IPS-15b (cell line): ENCODE measurements around the gene SMIM1.
A peak's percentile ranks its signal among the peaks of the same experiment; 100 is the strongest.
"Not testable (repeated sequence)": the region's sequence is repeated elsewhere in the genome, so short reads cannot be mapped to it uniquely, and the experiment has no call there.

ENCODE experiments used
- H3K27me3 ChIP-seq: one replicate; pipeline ENCODE4 v1.6.1; 2013; ENCODE audit warnings: low read length; ENCODE audit not compliant: control insufficient read depth, insufficient read depth
- H3K36me3 ChIP-seq: one replicate; pipeline ENCODE4 v1.6.1; 2013; ENCODE audit warnings: low read length; ENCODE audit not compliant: control insufficient read depth, insufficient read depth
- H3K4me1 ChIP-seq: one replicate; pipeline ENCODE4 v1.6.1; 2013; ENCODE audit warnings: mild to moderate bottlenecking, low read length; ENCODE audit not compliant: control insufficient read depth, insufficient read depth
- H3K4me3 ChIP-seq: one replicate; pipeline ENCODE4 v1.5.1; 2013; ENCODE audit warnings: low read depth, low read length
- H3K9ac ChIP-seq: one replicate; pipeline ENCODE4 v1.6.1; 2013; ENCODE audit warnings: low read depth, mild to moderate bottlenecking, low read length
- H3K9me3 ChIP-seq: one replicate; pipeline ENCODE4 v1.6.1; 2013; ENCODE audit warnings: mild to moderate bottlenecking, low read length; ENCODE audit not compliant: control insufficient read depth, insufficient read depth

The SMIM1 gene, protein sequence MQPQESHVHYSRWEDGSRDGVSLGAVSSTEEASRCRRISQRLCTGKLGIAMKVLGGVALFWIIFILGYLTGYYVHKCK

DNA sequence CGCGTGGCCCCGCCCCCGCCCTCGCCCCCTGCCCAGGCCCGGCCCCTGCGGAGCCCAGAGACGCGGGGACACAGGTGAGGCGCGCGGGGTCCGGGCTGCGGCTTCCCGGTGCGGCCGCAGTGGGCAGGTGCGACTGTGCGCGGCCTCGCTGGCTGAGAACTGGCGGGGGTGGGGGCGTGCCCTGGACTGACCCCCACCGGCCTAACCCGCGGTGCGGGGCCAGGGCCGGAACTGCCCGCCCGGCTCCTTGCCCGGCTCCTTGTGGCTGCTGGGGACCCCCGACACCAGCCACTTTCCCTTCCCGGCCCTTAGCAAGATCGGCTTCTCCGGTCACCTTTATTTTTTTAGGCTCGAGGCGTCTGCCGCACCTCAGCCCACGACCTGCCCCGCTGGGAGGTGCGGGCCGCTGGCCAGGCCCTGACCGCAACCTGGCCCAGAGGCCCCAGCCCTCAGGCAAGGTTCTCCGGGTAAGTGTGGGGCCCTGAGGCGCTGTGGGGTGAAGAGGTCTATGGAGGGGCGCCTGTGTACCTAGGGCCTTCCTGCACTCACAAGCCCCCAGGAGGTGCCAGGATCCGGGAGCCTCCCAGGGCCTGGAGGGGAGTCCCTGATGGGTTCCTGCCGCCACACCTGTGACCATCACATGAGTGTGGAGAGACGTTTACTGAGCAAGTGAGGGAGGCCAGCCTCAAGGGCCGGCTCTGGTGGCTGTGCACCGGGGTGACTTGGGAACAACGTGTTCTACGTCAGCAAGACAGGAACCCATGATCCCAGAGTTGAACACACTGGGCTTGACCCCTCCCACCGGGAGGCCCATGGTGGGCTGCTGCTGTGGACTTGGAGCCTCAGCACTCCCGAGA is at the start of gene SMIM1:
SMIM1 (plus strand) TSS at position 35 of the 857 bp plus-strand sequence. CDS start 2,625 bp downstream, outside the sequence.
- Histone ChIP-seq H3K9me3 (no peaks in the 10 kb centered on the region), H3K9ac (peak within 1 kb of the TSS; percentile 65), H3K27me3 (peaks cover 3% of the 10 kb centered on the region), H3K36me3 (peaks cover 2% of the 10 kb centered on the region), H3K4me1 (peaks cover 5% of the 10 kb centered on the region), H3K4me3 (peak within 1 kb of the TSS; percentile 63)

DNA sequence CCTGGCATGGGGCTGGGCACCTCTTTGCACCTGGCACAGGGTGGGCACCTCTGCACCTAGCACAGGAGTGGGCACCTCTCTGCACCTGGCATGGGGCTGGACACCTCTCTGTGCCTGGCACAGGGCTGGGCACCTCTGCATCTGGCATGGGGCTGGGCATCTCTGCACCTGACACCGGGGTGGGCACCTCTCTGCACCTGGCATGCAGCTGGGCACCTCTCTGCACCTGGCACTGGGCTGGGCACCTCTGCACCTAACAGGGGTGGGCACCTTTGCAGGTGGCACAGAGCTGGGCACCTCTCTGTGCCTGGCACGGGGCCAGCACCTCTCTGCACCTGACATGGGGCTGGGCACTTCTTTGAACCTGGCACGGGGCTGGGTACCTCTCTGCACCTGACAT is 49.7 kb upstream of the SMIM1 start:
- H3K4me1 ChIP-seq = no peaks in the 10 kb centered on the region
- H3K9me3 ChIP-seq = no peaks in the 10 kb centered on the region
- H3K4me3 ChIP-seq = no peak overlapping the region
- H3K36me3 ChIP-seq = no peaks in the 10 kb centered on the region
- H3K9ac ChIP-seq = no peak overlapping the region
- H3K27me3 ChIP-seq = no peaks in the 10 kb centered on the region

DNA sequence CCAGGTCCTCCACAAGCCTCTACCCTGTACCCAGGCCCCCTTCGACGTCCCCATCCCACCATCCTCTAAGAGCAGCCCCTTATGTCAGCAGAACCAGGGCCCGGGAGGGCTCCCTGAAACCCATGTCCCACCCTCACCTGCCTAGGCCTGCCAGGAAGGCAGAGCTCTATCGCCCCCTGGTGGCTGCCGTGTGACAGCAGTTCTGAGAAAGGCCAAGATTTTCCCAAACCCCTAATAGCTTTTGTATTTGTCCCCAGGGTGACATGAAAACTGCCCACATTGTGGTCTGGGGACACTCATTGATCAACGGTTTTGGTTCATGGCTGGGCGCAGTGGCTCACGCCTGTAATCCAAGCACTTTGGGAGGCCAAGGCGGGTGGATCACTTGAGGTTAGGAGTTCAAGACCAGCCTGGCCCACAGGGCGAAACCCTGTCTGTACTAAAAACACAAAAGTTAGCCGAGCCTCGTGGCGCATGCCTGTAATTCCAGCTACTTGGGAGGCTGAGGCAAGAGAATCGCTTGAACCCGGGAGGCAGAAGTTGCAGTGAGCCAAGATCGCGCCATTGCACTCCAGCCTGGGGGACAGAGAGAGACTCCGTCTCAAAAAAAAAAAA is 48.0 kb upstream of the SMIM1 start:
- not testable (repeated sequence) for H3K27me3 ChIP-seq, H3K9ac ChIP-seq, H3K4me1 ChIP-seq, H3K4me3 ChIP-seq, H3K36me3 ChIP-seq, H3K9me3 ChIP-seq

DNA sequence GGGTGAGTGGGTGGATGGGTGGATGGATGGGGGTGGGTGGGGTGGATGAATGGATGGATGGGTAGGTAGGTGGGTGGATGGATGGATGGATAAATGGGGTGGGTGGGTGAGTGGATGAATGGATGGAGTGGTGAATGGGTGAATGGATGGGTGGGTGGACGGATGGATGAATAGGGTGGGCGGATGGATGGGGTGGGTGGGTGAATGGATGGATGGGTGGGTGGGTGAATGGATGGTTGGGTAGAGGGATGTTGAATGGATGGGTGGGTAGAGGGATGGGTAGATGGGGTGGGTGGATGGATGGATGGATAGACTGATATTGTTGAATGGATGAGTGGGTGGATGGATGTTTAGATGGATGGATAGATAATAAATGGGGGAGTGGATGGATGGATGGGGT is 47.2 kb upstream of the SMIM1 start:
- no peaks in the 10 kb centered on the region for H3K36me3 ChIP-seq
- H3K27me3 ChIP-seq = no peaks in the 10 kb centered on the region
- no peak overlapping the region for H3K9ac ChIP-seq
- no peak overlapping the region for H3K4me3 ChIP-seq
- no peaks in the 10 kb centered on the region for H3K4me1 ChIP-seq
- H3K9me3 ChIP-seq = no peaks in the 10 kb centered on the region

DNA sequence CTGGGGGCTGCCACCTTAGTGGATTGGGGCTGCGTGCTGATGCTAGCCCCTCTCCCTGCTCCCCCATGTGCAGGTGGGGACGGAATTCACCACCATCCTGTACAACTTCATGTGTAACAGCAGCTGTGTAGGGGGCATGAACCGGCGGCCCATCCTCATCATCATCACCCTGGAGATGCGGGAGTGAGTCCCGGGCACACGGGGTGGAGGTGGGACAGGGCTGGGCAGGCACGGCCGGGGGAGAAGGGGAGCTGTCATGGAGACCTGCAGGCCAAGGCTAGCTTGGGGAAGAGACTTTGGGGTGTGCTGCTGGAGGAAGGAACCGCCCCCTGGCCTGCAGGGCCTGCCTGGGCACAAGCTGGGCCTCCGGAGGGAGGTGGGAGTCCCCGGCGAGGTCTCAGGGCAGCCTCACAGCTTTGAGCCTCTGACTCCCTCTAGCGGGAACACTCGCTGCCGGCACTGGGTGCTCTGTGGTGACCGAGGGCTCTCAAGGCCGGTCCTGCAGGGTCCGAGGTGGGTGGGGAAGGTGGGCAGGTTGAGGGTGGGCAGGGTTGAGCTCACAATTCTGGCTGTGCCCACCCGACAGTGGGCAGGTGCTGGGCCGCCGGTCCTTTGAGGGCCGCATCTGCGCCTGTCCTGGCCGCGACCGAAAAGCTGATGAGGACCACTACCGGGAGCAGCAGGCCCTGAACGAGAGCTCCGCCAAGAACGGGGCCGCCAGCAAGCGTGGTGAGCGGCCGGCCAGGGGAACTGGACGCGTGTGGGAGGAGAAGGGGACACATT is 45.3 kb upstream of the SMIM1 start:
- Histone ChIP-seq H3K4me3 (no peak overlapping the region), H3K4me1 (no peaks in the 10 kb centered on the region), H3K36me3 (no peaks in the 10 kb centered on the region), H3K9me3 (no peaks in the 10 kb centered on the region), H3K27me3 (no peaks in the 10 kb centered on the region), H3K9ac (no peak overlapping the region)

DNA sequence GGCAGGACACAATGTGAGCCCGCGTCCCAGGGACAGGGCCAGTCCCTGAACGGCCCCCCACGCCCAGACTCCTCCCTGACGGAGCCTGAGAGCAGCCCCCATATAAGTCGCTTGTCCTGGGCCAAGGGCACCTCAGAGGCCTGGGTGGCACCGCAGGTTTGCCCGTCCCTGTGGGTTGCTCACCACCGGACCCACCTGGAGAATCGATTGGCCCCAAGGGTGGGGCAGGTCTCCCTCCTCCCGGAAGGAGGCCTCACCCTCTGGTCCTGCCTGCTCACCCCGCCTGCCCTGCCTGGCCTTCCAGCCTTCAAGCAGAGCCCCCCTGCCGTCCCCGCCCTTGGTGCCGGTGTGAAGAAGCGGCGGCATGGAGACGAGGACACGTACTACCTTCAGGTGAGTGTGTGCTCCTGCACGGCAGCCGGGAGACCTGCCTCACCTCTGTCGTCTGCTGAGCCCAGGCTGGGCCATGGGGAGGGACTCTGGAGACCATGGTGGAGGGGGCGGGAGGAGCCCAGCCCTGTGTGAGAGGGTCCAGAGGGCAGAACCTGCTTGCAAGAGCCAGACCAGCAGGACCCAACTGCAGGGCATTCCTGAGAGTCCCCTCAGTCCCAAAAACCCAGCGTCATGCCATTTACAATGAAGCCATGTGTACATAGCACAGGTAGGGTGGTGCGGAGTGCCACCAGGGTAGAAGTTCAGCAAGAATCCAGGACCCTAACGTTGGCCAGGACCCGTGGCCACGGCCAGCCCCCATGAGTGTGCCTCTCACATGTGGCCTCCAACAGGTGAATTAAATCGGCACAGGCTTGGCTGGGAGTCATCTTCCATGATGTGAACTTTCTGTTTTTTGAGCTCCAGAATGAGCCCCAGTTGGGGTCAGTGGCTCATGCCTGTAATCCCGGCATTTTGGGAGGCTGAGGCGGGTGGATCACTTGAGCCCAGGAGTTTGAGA is 44.4 kb upstream of the SMIM1 start:
- Histone ChIP-seq H3K9ac (no peak overlapping the region), H3K36me3 (no peaks in the 10 kb centered on the region), H3K9me3 (no peaks in the 10 kb centered on the region), H3K4me3 (no peak overlapping the region), H3K27me3 (no peaks in the 10 kb centered on the region), H3K4me1 (no peaks in the 10 kb centered on the region)

DNA sequence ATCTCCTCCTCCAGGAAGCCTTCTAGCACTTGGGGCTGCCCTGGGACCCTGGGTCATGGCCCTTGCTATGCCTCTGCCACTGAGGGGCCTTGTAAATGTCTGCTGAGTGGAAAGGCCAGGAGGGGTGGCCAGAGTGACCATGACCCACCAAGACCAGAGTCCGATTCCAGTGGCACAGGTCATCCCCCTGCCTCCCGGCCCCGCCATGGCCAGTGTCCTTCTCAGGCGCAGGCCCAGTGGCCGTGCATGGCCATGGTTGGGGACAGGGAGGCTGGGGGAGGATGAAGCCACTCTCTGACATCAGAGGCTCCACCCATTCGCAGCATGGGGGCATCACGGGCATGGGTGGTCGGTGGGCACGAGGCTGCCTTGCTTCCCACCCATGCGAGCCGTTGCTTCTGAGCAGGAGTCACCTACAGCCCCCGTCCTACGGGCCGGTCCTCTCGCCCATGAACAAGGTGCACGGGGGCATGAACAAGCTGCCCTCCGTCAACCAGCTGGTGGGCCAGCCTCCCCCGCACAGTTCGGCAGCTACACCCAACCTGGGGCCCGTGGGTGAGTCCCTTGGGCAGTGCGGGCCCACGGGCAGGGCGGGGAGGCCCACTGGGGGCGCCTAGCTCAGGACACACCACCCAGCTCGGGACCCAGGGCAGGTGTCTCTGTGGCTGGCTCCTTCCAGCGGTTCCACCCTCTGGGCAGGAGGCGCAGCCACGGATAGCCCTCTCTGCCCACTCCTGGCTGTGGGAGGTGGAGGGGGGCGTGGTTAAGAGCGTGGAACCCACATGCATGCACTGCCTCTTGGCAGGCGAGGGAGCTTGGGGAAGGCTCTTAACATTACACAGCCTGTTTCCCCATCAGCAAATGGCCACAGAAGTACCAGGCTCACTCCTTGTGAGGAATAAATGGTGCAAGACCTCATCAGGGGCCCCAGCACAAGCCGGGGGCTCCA is 42.7 kb upstream of the SMIM1 start:
- no peak overlapping the region for H3K9ac ChIP-seq
- peaks cover 4% of the 10 kb centered on the region for H3K36me3 ChIP-seq

DNA sequence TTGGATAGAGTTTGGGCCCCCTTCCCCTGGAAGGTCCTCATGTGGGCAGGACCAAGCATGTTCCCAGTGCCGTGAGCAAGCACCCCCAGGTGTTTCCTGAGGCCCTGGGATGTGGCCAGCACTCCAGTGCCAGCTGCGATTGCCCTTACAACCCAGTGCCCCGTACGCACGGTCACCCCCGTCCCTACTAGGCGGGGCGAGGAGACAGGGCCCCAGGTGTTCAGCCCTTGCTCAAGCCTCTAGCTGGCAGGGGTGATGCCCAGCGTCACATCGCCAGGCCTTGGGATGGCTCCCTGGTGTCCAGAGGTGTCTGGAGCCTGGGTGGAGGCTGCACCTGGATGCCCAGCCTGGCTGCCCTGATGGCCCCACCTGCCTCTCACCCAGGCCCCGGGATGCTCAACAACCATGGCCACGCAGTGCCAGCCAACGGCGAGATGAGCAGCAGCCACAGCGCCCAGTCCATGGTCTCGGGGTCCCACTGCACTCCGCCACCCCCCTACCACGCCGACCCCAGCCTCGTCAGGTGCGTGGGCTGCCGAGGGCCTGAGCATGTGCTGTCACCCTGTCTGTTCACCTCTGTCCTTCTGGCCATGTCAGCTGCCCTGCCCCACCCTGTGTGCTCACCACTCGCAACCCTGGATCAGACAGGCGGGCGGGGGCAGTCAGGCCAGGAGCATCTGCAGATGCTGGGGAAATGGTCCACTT is 41.9 kb upstream of the SMIM1 start:
- no peak overlapping the region for H3K4me3 ChIP-seq
- H3K36me3 ChIP-seq = peaks cover 9% of the 10 kb centered on the region
- no peaks in the 10 kb centered on the region for H3K27me3 ChIP-seq
- no peak overlapping the region for H3K9ac ChIP-seq
- H3K4me1 ChIP-seq = no peaks in the 10 kb centered on the region
- no peaks in the 10 kb centered on the region for H3K9me3 ChIP-seq

More for the DNA sequence above, 42.7 kb upstream of the SMIM1 start:
- no peaks in the 10 kb centered on the region for H3K27me3 ChIP-seq
- H3K9me3 ChIP-seq = no peaks in the 10 kb centered on the region
- H3K4me3 ChIP-seq = no peak overlapping the region
- no peaks in the 10 kb centered on the region for H3K4me1 ChIP-seq

DNA sequence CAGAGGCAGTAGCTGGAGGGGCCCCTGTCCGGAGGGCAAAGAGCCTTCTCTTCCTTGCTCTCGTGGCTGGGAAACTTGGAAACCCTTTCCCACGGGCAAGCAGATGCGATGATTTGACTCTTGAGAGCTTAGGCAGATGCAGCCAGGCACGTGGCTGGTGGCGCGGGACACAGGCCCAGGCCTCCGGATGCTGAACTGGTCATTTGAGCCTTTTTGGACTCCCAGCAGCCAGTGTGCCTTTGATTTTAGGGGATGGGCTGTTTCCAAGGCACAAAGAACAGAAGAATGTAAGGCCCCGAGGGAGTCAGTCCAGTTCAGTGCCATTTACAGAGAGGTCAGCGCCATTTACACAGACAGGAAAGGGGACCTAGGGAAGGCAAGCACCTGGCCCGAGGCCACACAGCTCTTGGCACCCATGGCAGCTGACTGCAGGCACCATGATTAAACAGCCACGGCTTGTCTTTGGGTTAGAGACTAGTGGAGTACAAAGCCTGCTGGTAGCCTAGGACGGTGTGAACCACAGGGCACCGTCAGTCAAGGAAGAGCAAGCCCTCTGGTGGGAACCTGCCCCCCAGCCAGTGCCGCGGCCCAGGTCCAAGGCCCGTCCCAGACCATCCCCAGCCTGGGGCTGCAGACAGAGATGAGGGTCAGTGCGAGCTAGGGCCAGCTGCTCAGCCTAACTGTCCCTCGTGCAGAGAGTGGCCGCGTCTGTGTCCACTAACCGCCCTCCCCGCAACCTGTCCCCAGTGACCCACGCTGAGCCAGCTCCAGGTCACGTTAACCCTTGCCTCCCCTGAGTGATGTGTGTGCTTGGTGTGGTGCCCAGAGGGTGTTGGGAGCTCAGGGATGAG is 40.7 kb upstream of the SMIM1 start:
- H3K36me3 ChIP-seq = peaks cover 11% of the 10 kb centered on the region
- H3K9me3 ChIP-seq = no peaks in the 10 kb centered on the region
- no peaks in the 10 kb centered on the region for H3K27me3 ChIP-seq
- H3K9ac ChIP-seq = no peak overlapping the region
- no peaks in the 10 kb centered on the region for H3K4me1 ChIP-seq
- no peak overlapping the region for H3K4me3 ChIP-seq
